ENCODE measurements around the gene ETV6.

ETV6 gene

GRCh38 chr12:11812586-11813437, 163.3 kb downstream of the ETV6 start:
- peak; percentile 8 for TF ChIP-seq CTCF (IDR thresholded peaks at IDR 0.05; ENCODE audit: borderline replicate concordance, control extremely low read depth, extremely low read depth, insufficient read depth, missing control alignments)
- peak; percentile 57 for DNase-seq (ENCODE audit: low spot score)
- in situ Hi-C loops (cut with MboI; ENCODE audit: low sequenced_read_pairs, unreplicated experiment): no loop called here

GRCh38 chr12:11813438-11813813, 164.0 kb downstream of the ETV6 start:
- DNase-seq (ENCODE audit: low spot score): no peak
- in situ Hi-C loops (cut with MboI; ENCODE audit: low sequenced_read_pairs, unreplicated experiment): no loop called here
- TF ChIP-seq CTCF (IDR thresholded peaks at IDR 0.05; ENCODE audit: borderline replicate concordance, control extremely low read depth, extremely low read depth, insufficient read depth, missing control alignments): no peak

GRCh38 chr12:11814374-11814773, 164.9 kb downstream of the ETV6 start:
- in situ Hi-C loops (cut with MboI; ENCODE audit: low sequenced_read_pairs, unreplicated experiment): no loop called here
- no peak for DNase-seq (ENCODE audit: low spot score)
- no peak for TF ChIP-seq CTCF (IDR thresholded peaks at IDR 0.05; ENCODE audit: borderline replicate concordance, control extremely low read depth, extremely low read depth, insufficient read depth, missing control alignments)

DNA sequence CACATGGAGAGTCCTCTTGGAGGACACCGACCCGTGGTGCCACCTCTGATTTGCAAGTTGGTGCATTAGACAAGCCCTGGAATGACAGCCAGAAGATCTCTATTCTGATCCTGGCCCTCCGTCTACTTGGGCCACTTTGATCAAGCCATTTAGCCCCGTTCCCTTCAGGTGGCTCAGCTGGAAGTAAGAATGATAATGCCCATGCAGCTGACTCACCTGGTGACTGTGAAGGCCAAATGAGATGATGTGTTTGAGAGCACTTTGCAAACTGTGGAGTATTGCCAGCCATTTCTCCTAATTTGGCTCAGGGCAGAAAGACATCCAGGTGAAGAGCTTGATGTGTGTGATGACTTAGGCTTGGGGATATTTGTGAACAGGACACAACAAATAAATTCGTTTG, 165.9 kb downstream of the ETV6 start:
- DNase-seq (ENCODE audit: low spot score): no peak
- in situ Hi-C loops (cut with MboI; ENCODE audit: low sequenced_read_pairs, unreplicated experiment): no loop called here
- TF ChIP-seq CTCF (IDR thresholded peaks at IDR 0.05; ENCODE audit: borderline replicate concordance, control extremely low read depth, extremely low read depth, insufficient read depth, missing control alignments): no peak

DNA sequence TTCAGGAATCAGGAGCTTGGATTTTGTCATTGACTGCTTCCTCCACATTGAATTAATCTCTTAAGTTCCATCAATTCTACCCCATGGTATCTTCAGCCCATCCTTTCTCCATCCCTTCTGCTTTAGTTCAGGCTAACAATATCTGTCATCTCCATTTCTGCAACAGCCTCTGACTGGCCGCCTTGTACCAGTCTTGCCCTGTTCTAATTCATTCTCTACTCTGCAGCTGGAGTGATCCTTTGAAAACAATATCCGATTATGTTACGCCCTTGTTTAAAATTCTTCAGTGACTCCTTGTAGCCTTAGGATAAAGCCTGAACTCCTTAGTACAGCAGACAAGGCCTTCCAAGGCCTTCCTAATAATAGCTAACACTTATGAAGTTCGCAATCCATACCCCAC, 170.2 kb downstream of the ETV6 start:
- no peak for TF ChIP-seq CTCF (IDR thresholded peaks at IDR 0.05; ENCODE audit: borderline replicate concordance, control extremely low read depth, extremely low read depth, insufficient read depth, missing control alignments)
- in situ Hi-C loops (cut with MboI; ENCODE audit: low sequenced_read_pairs, unreplicated experiment): no loop called here
- DNase-seq (ENCODE audit: low spot score): no peak

DNA sequence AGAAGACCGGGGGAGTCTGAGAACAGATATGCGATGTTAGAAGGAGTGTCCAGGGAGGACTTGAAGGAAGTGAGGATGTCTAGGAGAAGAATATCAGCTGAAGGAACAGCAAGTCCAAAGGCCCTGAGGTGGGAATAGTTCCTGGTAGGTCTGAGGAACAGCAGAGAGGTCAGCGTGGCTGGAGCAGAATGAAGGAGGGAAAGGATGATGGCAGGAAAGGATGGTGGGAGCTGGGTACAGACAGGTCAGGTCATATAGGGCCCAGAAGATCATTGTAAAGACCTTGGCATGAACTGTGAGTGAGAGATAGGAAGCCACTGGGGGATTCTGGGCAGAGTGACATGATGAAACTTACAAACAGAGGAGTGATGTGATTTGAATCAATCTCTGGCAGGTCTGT, 171.0 kb downstream of the ETV6 start:
- TF ChIP-seq CTCF (IDR thresholded peaks at IDR 0.05; ENCODE audit: borderline replicate concordance, control extremely low read depth, extremely low read depth, insufficient read depth, missing control alignments): no peak
- in situ Hi-C loops (cut with MboI; ENCODE audit: low sequenced_read_pairs, unreplicated experiment): no loop called here
- no peak for DNase-seq (ENCODE audit: low spot score)

Measured in GM13976 (cell line).